K562 treated with DMSO at 1 percent for 4 hours (cell line): ENCODE results near the gene WASHC2A. TPM values are rescaled to one million over a fixed set of nuclear protein-coding genes. Genes with fewer than 3 reads are reported as not detected.

Experiments
- total RNA-seq: library from RNA; unstranded; fragments of 300-600 nt; gene quantifications from 2 replicates; pipeline ENCODE4 v1.2.3, GENCODE V29; 2022; ENCODE audit not compliant: insufficient read depth

The WASHC2A gene, protein sequence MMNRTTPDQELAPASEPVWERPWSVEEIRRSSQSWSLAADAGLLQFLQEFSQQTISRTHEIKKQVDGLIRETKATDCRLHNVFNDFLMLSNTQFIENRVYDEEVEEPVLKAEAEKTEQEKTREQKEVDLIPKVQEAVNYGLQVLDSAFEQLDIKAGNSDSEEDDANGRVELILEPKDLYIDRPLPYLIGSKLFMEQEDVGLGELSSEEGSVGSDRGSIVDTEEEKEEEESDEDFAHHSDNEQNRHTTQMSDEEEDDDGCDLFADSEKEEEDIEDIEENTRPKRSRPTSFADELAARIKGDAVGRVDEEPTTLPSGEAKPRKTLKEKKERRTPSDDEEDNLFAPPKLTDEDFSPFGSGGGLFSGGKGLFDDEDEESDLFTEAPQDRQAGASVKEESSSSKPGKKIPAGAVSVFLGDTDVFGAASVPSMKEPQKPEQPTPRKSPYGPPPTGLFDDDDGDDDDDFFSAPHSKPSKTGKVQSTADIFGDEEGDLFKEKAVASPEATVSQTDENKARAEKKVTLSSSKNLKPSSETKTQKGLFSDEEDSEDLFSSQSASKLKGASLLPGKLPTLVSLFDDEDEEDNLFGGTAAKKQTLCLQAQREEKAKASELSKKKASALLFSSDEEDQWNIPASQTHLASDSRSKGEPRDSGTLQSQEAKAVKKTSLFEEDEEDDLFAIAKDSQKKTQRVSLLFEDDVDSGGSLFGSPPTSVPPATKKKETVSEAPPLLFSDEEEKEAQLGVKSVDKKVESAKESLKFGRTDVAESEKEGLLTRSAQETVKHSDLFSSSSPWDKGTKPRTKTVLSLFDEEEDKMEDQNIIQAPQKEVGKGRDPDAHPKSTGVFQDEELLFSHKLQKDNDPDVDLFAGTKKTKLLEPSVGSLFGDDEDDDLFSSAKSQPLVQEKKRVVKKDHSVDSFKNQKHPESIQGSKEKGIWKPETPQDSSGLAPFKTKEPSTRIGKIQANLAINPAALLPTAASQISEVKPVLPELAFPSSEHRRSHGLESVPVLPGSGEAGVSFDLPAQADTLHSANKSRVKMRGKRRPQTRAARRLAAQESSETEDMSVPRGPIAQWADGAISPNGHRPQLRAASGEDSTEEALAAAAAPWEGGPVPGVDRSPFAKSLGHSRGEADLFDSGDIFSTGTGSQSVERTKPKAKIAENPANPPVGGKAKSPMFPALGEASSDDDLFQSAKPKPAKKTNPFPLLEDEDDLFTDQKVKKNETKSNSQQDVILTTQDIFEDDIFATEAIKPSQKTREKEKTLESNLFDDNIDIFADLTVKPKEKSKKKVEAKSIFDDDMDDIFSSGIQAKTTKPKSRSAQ (N-terminal part only)
- total RNA-seq, result 16.1 and 19.6 TPM in 2 replicates

DNA sequence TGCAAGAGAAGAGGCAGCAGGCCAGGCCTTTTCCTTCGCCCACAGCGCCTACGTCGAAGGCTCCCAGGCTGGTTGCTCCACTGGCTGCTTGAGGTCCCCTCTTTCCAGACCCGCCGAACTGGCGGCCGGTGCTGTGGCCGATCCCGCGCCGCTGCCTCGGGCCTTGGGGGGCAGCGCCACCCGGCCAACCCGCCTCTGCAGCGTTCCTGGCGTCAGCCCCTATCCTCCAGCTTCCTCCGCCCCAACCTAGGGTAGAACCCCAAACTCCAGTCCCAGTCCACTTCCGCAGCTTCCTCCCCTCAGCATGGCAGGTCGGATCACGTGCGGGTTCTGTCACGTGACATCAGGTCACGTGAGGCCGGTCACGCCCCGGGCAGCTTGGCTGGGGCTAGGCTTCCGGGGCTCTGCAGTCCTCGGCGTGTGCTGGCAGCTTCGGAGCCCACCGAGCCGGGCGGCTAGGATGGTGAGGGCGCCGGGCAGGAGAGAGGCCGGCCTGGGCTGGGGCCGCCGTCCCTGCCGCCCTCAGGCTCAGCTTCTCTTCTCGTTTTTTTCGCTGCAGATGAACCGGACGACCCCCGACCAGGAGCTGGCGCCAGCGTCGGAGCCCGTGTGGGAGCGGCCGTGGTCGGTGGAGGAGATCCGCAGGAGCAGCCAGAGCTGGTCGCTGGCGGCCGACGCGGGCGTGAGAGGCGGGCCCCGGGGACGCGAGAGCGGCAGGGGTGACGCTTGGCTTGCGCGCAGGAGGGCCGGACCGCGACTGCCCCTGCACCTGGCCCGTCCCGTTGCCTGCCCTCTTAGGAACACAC is at the start of gene WASHC2A:
TSS of gene WASHC2A (plus strand) at position 409 of the 806 bp plus-strand sequence. CDS start at position 461, 52 bp downstream.

Other genes starting within 250 kb of the WASHC2A start
- 18.5 and 18.6 TPM in 2 replicates for gene PARG, start 125.9 kb upstream of the WASHC2A start, total RNA-seq
- gene TIMM23B, start 125.9 kb upstream of the WASHC2A start, total RNA-seq, result 6.2 and 7.2 TPM in 2 replicates
- 13.6 and 17.0 TPM in 2 replicates for gene AGAP6, start 79.5 kb upstream of the WASHC2A start, total RNA-seq
- gene ASAH2, start 183.6 kb downstream of the WASHC2A start, total RNA-seq, result 0.25 and 1.7 TPM in 2 replicates